HEK293T (cell line): ENCODE measurements around the gene PHRF1.

Experiments
- BHLHE40 ChIP-seq: fragments of 450-650 bp; IDR thresholded peaks from 2 replicates; pipeline ENCODE4 v1.6.1; 2016; ENCODE audit warnings: mild to moderate bottlenecking, moderate library complexity, borderline replicate concordance
- ELF4 ChIP-seq: fragments of 450-650 bp; IDR thresholded peaks from 2 replicates; pipeline ENCODE4 v1.6.1; 2017; ENCODE audit warnings: antibody characterized with exemption
- FOXA1 ChIP-seq: fragments of 450-650 bp; IDR thresholded peaks from 2 replicates; pipeline ENCODE4 v1.6.1; 2016; ENCODE audit warnings: mild to moderate bottlenecking
- FOXK2 ChIP-seq: fragments of 450-650 bp; IDR thresholded peaks from 2 replicates; pipeline ENCODE4 v1.6.1; 2016; ENCODE audit warnings: mild to moderate bottlenecking
- HDGF ChIP-seq: fragments of 450-650 bp; IDR thresholded peaks from 2 replicates; pipeline ENCODE4 v1.6.1; 2017; ENCODE audit warnings: antibody characterized with exemption, borderline replicate concordance
- LEF1 ChIP-seq: fragments of 450-650 bp; IDR thresholded peaks from 2 replicates; pipeline ENCODE4 v1.6.1; 2017; ENCODE audit warnings: mild to moderate bottlenecking, borderline replicate concordance
- NFRKB ChIP-seq: fragments of 450-650 bp; IDR thresholded peaks from 2 replicates; pipeline ENCODE4 v1.6.1; 2016; ENCODE audit warnings: mild to moderate bottlenecking, moderate library complexity
- SP1 ChIP-seq: fragments of 450-650 bp; IDR thresholded peaks from 2 replicates; pipeline ENCODE4 v1.6.1; 2017
- SUZ12 ChIP-seq: fragments of 450-650 bp; IDR thresholded peaks from 2 replicates; pipeline ENCODE4 v1.6.1; 2016; ENCODE audit warnings: mild to moderate bottlenecking
- ZNF384 ChIP-seq: fragments of 450-650 bp; IDR thresholded peaks from 2 replicates; pipeline ENCODE4 v1.6.1; 2016
- TF ChIP-seq, protein P1 (sequence below): fragments of 450-650 bp; IDR thresholded peaks from 2 replicates; pipeline ENCODE4 v1.6.1; 2016

DNA sequence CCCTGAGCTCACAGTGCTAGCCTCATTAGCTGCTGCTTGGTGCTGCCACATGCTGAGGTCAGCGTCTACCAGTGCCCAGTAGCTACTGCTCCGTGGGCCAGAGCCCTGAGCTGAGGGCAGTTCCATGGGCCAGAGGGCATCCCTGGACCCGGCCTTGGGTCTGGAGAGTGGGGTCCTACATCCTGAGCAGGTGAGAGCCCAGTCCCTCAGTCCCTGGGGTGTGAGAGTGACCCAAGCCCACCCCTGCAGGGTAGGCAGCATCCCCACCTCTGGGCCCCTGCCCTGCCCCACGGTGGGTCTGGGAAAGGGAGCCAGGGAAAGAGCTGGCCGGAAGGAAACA is 25.6 kb upstream of the PHRF1 start:
- TF ChIP-seq, protein P1, sequence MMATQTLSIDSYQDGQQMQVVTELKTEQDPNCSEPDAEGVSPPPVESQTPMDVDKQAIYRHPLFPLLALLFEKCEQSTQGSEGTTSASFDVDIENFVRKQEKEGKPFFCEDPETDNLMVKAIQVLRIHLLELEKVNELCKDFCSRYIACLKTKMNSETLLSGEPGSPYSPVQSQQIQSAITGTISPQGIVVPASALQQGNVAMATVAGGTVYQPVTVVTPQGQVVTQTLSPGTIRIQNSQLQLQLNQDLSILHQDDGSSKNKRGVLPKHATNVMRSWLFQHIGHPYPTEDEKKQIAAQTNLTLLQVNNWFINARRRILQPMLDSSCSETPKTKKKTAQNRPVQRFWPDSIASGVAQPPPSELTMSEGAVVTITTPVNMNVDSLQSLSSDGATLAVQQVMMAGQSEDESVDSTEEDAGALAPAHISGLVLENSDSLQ = no peak
- TF ChIP-seq LEF1 (no peak), FOXK2 (no peak), ELF4 (no peak), SP1 (no peak), BHLHE40 (no peak), HDGF (no peak), SUZ12 (no peak), ZNF384 (no peak), NFRKB (no peak), FOXA1 (no peak)
